ENCODE data around the gene KRT32. TPM values are rescaled to one million over a fixed set of nuclear protein-coding genes. Genes with fewer than 3 reads are reported as not detected.

Gene KRT32
- total RNA-seq, 4 donors from 2014 or later, result 0.41 TPM; not detected in 3

- ATAC-seq (no peak), DNase-seq (no peak)
- Histone ChIP-seq H3K27me3 (no peaks in the 10 kb centered on the region), H3K4me3 (no peak overlapping the region), H3K4me1 (peaks cover 0 to 4% of the 10 kb centered on the region in 2 donors), H3K9me3 (no peaks in the 10 kb centered on the region), H3K27ac (no peak overlapping the region), H3K36me3 (no peaks in the 10 kb centered on the region)
- in situ Hi-C loops (cut with MboI; ENCODE audit: low sequenced_read_pairs in 4 of 4) (loop anchor here in 1 of 4 donors (25.0 kb wide), 1 partner anchor 565 kb away; no protein-coding TSS in a partner anchor), intact Hi-C loops (cut with DNase I; ENCODE audit: low total_unique reads) (no loop called here)
- TF ChIP-seq POLR2A (IDR thresholded peaks at IDR 0.05) (no peak), CTCF (IDR thresholded peaks at IDR 0.05 in 4 of 5, conservative IDR thresholded peaks at IDR 0.05 in 1 of 5) (no peak)
Measured at GRCh38 chr17:41476866-41477815, 10.0 kb upstream of the KRT32 start.

- no peaks in the 10 kb centered on the region for H3K9me3 ChIP-seq
- ATAC-seq, result no peak
- no peak for TF ChIP-seq POLR2A (IDR thresholded peaks at IDR 0.05)
- in situ Hi-C loops (cut with MboI; ENCODE audit: low sequenced_read_pairs in 4 of 4), result loop anchor here in 1 of 4 donors (25.0 kb wide), 1 partner anchor 563 kb away; no protein-coding TSS in a partner anchor
- no peak for DNase-seq
- no peak overlapping the region for H3K4me3 ChIP-seq
- intact Hi-C loops (cut with DNase I; ENCODE audit: low total_unique reads), result no loop called here
- H3K27me3 ChIP-seq, result no peaks in the 10 kb centered on the region
- peak overlapping the region in 2 of 4 donors; percentile 3 to 44 for H3K27ac ChIP-seq
- peaks cover 0 to 4% of the 10 kb centered on the region in 2 donors for H3K4me1 ChIP-seq
- no peaks in the 10 kb centered on the region for H3K36me3 ChIP-seq
Measured at GRCh38 chr17:41475421-41475820, 8.2 kb upstream of the KRT32 start.

GRCh38 chr17:41474863-41475262 lies 7.7 kb upstream of the KRT32 start:
- peak overlapping the region in 2 of 4 donors; percentile 3 to 44 for H3K27ac ChIP-seq
- H3K27me3 ChIP-seq, result no peaks in the 10 kb centered on the region
- ATAC-seq, result peak; percentile 62 to 82
- TF ChIP-seq CTCF (IDR thresholded peaks at IDR 0.05 in 4 of 5, conservative IDR thresholded peaks at IDR 0.05 in 1 of 5) (no peak), POLR2A (IDR thresholded peaks at IDR 0.05) (no peak)
- H3K36me3 ChIP-seq, result no peaks in the 10 kb centered on the region
- intact Hi-C loops (cut with DNase I; ENCODE audit: low total_unique reads), result no loop called here
- in situ Hi-C loops (cut with MboI; ENCODE audit: low sequenced_read_pairs in 4 of 4), result loop anchor here in 1 of 4 donors (25.0 kb wide), 1 partner anchor 563 kb away; no protein-coding TSS in a partner anchor
- peaks cover 0 to 4% of the 10 kb centered on the region in 2 donors for H3K4me1 ChIP-seq
- H3K9me3 ChIP-seq, result no peaks in the 10 kb centered on the region
- no peak overlapping the region for H3K4me3 ChIP-seq
- DNase-seq, result no peak

GRCh38 chr17:41468346-41468745 lies 1.2 kb upstream of the KRT32 start:
- Histone ChIP-seq H3K4me3 (no peak overlapping the region), H3K4me1 (no peaks in the 10 kb centered on the region), H3K9me3 (no peaks in the 10 kb centered on the region), H3K36me3 (no peaks in the 10 kb centered on the region), H3K27ac (no peak overlapping the region), H3K27me3 (peaks cover 0 to 2% (median 0%) of the 10 kb centered on the region in 3 donors)
- in situ Hi-C loops (cut with MboI; ENCODE audit: low sequenced_read_pairs in 4 of 4), result no loop called here
- no peak for ATAC-seq
- TF ChIP-seq CTCF (IDR thresholded peaks at IDR 0.05 in 4 of 5, conservative IDR thresholded peaks at IDR 0.05 in 1 of 5) (no peak), POLR2A (IDR thresholded peaks at IDR 0.05) (no peak)
- intact Hi-C loops (cut with DNase I; ENCODE audit: low total_unique reads), result no loop called here
- no peak for DNase-seq

- intact Hi-C loops (cut with DNase I; ENCODE audit: low total_unique reads), result no loop called here
Measured at GRCh38 chr17:41467561-41467960, 375 bp upstream of the KRT32 start.

More at GRCh38 chr17:41467561-41467960, 375 bp upstream of the KRT32 start:
- no peaks in the 10 kb centered on the region for H3K9me3 ChIP-seq
- no peak for DNase-seq
- no peaks in the 10 kb centered on the region for H3K4me1 ChIP-seq
- no peaks in the 10 kb centered on the region for H3K36me3 ChIP-seq
- peaks cover 0 to 2% (median 0%) of the 10 kb centered on the region in 3 donors for H3K27me3 ChIP-seq
- no peak overlapping the region for H3K27ac ChIP-seq
- no peak for TF ChIP-seq POLR2A (IDR thresholded peaks at IDR 0.05)
- TF ChIP-seq CTCF (IDR thresholded peaks at IDR 0.05 in 4 of 5, conservative IDR thresholded peaks at IDR 0.05 in 1 of 5), result no peak
- no peak overlapping the region for H3K4me3 ChIP-seq
- in situ Hi-C loops (cut with MboI; ENCODE audit: low sequenced_read_pairs in 4 of 4), result no loop called here
- no peak for ATAC-seq
